ENCODE measurements around the gene MLST8.

The MLST8 gene

GRCh38 chr16:2184962-2185361 lies 20.3 kb upstream of the MLST8 start:
- TF ChIP-seq NFIC (IDR thresholded peaks at IDR 0.05) (no peak), EGR1 (IDR thresholded peaks at IDR 0.05) (no peak), TAF1 (IDR thresholded peaks at IDR 0.05; ENCODE audit: low read depth) (no peak), ZBTB7A (IDR thresholded peaks at IDR 0.05; ENCODE audit: low read depth) (no peak), TCF12 (IDR thresholded peaks at IDR 0.05; ENCODE audit: low read depth) (no peak), CEBPB (IDR thresholded peaks at IDR 0.05) (no peak), TEAD4 (IDR thresholded peaks at IDR 0.05) (no peak), FOXM1 (IDR thresholded peaks at IDR 0.05; ENCODE audit: borderline replicate concordance, low read depth) (no peak), RAD21 (IDR thresholded peaks at IDR 0.05; ENCODE audit: low read depth) (no peak), CREB1 (IDR thresholded peaks at IDR 0.05; ENCODE audit: low read depth) (no peak), USF1 (IDR thresholded peaks at IDR 0.05) (no peak), YY1 (IDR thresholded peaks at IDR 0.05; ENCODE audit: low read depth) (no peak)

- no peak for TF ChIP-seq CREB1 (IDR thresholded peaks at IDR 0.05; ENCODE audit: low read depth)
- TF ChIP-seq FOXM1 (IDR thresholded peaks at IDR 0.05; ENCODE audit: borderline replicate concordance, low read depth): no peak
- TF ChIP-seq REST (IDR thresholded peaks at IDR 0.05; ENCODE audit: low read depth): no peak
- no peak for TF ChIP-seq CEBPB (IDR thresholded peaks at IDR 0.05)
- TF ChIP-seq EP300 (IDR thresholded peaks at IDR 0.05; ENCODE audit: borderline replicate concordance): no peak
- TF ChIP-seq TEAD4 (IDR thresholded peaks at IDR 0.05): no peak
- no peak for TF ChIP-seq EGR1 (IDR thresholded peaks at IDR 0.05)
- no peak for TF ChIP-seq YY1 (IDR thresholded peaks at IDR 0.05; ENCODE audit: low read depth)
Observed at GRCh38 chr16:2186064-2186463, 19.2 kb upstream of the MLST8 start.

GRCh38 chr16:2186505-2186904 lies 18.7 kb upstream of the MLST8 start:
- TF ChIP-seq ZBTB7A (IDR thresholded peaks at IDR 0.05; ENCODE audit: low read depth) (no peak), USF1 (IDR thresholded peaks at IDR 0.05) (no peak), CREB1 (IDR thresholded peaks at IDR 0.05; ENCODE audit: low read depth) (no peak), REST (IDR thresholded peaks at IDR 0.05; ENCODE audit: low read depth) (no peak)

- TF ChIP-seq TEAD4 (IDR thresholded peaks at IDR 0.05) (no peak), CREB1 (IDR thresholded peaks at IDR 0.05; ENCODE audit: low read depth) (no peak), TAF1 (IDR thresholded peaks at IDR 0.05; ENCODE audit: low read depth) (no peak), REST (IDR thresholded peaks at IDR 0.05; ENCODE audit: low read depth) (no peak), USF1 (IDR thresholded peaks at IDR 0.05) (no peak), EP300 (IDR thresholded peaks at IDR 0.05; ENCODE audit: borderline replicate concordance) (no peak), MAX (IDR thresholded peaks at IDR 0.05) (no peak), ZBTB7A (IDR thresholded peaks at IDR 0.05; ENCODE audit: low read depth) (no peak), YY1 (IDR thresholded peaks at IDR 0.05; ENCODE audit: low read depth) (no peak), NFIC (IDR thresholded peaks at IDR 0.05) (no peak), RAD21 (IDR thresholded peaks at IDR 0.05; ENCODE audit: low read depth) (no peak), FOXM1 (IDR thresholded peaks at IDR 0.05; ENCODE audit: borderline replicate concordance, low read depth) (no peak), EGR1 (IDR thresholded peaks at IDR 0.05) (no peak), TCF12 (IDR thresholded peaks at IDR 0.05; ENCODE audit: low read depth) (no peak), CEBPB (IDR thresholded peaks at IDR 0.05) (no peak)
Observed at GRCh38 chr16:2187212-2187611, 18.0 kb upstream of the MLST8 start.

GRCh38 chr16:2188395-2188794 lies 16.9 kb upstream of the MLST8 start:
- no peak for TF ChIP-seq TAF1 (IDR thresholded peaks at IDR 0.05; ENCODE audit: low read depth)
- TF ChIP-seq EP300 (IDR thresholded peaks at IDR 0.05; ENCODE audit: borderline replicate concordance): no peak
- TF ChIP-seq CEBPB (IDR thresholded peaks at IDR 0.05): no peak
- no peak for TF ChIP-seq EGR1 (IDR thresholded peaks at IDR 0.05)
- TF ChIP-seq TEAD4 (IDR thresholded peaks at IDR 0.05): no peak
- TF ChIP-seq RAD21 (IDR thresholded peaks at IDR 0.05; ENCODE audit: low read depth): no peak
- TF ChIP-seq CREB1 (IDR thresholded peaks at IDR 0.05; ENCODE audit: low read depth): no peak
- no peak for TF ChIP-seq TCF12 (IDR thresholded peaks at IDR 0.05; ENCODE audit: low read depth)
- TF ChIP-seq MAX (IDR thresholded peaks at IDR 0.05): no peak
- TF ChIP-seq FOXM1 (IDR thresholded peaks at IDR 0.05; ENCODE audit: borderline replicate concordance, low read depth): no peak
- TF ChIP-seq YY1 (IDR thresholded peaks at IDR 0.05; ENCODE audit: low read depth): no peak
- TF ChIP-seq REST (IDR thresholded peaks at IDR 0.05; ENCODE audit: low read depth): no peak

Measured in Ishikawa (cell line).